Vagina (tissue), 2 donors: ENCODE measurements around the gene SAMD4B. TPM values are rescaled to one million over a fixed set of nuclear protein-coding genes. Genes with fewer than 3 reads are reported as not detected.
A peak's percentile ranks its signal among the peaks of the same experiment; 100 is the strongest.
"Not testable (repeated sequence)": the region's sequence is repeated elsewhere in the genome, so short reads cannot be mapped to it uniquely, and the experiment has no call there.

Source experiments
- DNase-seq, 2 donors: peaks; one replicate each; pipeline ENCODE4 v3.0.0-alpha.2; 2017; ENCODE audit errors: extremely low spot score in 2 of 2
- H3K27ac ChIP-seq: fragments of 200-600 bp; sonication (generic); one replicate; pipeline ENCODE4 v1.5.1; 2019
- H3K27me3 ChIP-seq: fragments of 200-600 bp; sonication (generic); one replicate; pipeline ENCODE4 v1.5.1; 2019
- H3K36me3 ChIP-seq, 2 donors: fragments of 200-600 bp; sonication (generic); one replicate each; pipeline ENCODE4 v1.5.1; 2017 to 2019
- H3K4me1 ChIP-seq: fragments of 200-600 bp; sonication (generic); one replicate; pipeline ENCODE4 v1.5.1; 2019
- H3K4me3 ChIP-seq, 2 donors: fragments of 200-600 bp; sonication (generic); 1 replicate in 1 of 2; 2 replicates in 1 of 2; pipeline ENCODE4 v1.5.1; 2016 to 2019
- H3K9me3 ChIP-seq: fragments of 200-600 bp; sonication (generic); one replicate; pipeline ENCODE4 v1.5.1; 2019
- POLR2A ChIP-seq, 2 donors: fragments of 450-650 bp; IDR thresholded peaks; one replicate each; pipeline ENCODE4 v1.6.1; 2017; ENCODE audit warnings: antibody characterized with exemption in 2 of 2, mild to moderate bottlenecking in 2 of 2, moderate library complexity in 2 of 2
- POLR2AphosphoS5 ChIP-seq, 2 donors: sonication (generic); formaldehyde crosslinking; IDR thresholded peaks; one replicate each; pipeline ENCODE4 v1.9.0; 2017; ENCODE audit warnings: antibody characterized with exemption in 2 of 2, mild to moderate bottlenecking in 2 of 2, low read depth in 1 of 2; ENCODE audit not compliant: insufficient read depth in 1 of 2
- intact Hi-C: fragments of 100-400 bp; cut with DNase I; formaldehyde crosslinking; loops from one replicate; pipeline ENCODE4 v1.15.1; 2023
- total RNA-seq: library from RNA; depleted of rRNA; stranded (reverse); fragments of >200 nt; gene quantifications from one replicate; pipeline ENCODE4 v1.2.3, GENCODE V29; 2016
- TF ChIP-seq, protein P1 (sequence below), 3 experiments: fragments of 450-650 bp in 2 of 3; fragments of 200-600 bp in 1 of 3; sonication (generic) in 1 of 3; IDR thresholded peaks; one replicate each; pipeline ENCODE4 v1.5.1; 2017 to 2019; ENCODE audit warnings: antibody characterized with exemption in 3 of 3, mild to moderate bottlenecking in 2 of 3, moderate library complexity in 2 of 3

SAMD4B gene
- total RNA-seq, 1 donor from 2014 or later, result 128 TPM

DNA sequence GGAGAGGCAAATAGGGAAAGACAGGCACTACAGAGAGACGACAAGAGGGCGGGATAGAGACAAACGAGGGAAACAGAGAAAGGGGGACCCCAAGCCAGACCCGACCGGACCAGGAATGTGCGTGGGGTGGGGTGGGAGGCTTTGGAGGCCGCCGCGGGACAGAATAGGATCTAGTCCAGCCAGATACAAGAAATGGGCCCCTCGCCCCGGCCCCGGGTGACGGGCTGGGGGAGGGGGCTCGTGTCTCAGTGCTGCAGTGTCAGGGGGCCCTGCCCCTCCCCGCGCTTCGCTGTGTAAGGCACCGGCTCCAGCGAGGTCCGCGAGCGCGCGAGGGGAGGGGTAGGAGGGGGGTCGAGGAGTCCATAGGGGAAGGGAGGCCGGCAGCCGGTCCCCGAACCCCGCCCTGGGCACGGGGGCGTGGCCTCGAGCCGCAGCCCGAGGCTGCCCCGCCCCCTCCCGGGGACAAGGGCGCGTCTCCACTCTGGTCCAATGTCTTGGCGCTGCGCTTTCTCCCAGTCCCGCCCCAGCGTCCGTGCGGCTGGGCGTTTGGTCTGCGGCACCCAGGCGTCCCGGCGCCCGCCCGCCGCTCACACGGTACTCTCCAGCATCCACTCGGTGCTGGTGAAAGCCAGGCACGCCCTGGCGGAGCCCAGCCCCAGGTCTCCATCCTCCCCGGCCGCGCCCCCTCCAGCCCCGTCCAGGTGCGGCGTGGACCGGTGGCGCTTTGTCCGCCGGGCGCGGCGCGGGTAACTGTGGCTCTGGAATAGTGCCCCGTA, 35.0 kb upstream of the SAMD4B start:
- TF ChIP-seq POLR2A (IDR thresholded peaks at IDR 0.05) (no peak), POLR2AphosphoS5 (IDR thresholded peaks at IDR 0.05; ENCODE audit: insufficient read depth in 1 of 2, low read depth in 1 of 2) (no peak)
- TF ChIP-seq, protein P1, sequence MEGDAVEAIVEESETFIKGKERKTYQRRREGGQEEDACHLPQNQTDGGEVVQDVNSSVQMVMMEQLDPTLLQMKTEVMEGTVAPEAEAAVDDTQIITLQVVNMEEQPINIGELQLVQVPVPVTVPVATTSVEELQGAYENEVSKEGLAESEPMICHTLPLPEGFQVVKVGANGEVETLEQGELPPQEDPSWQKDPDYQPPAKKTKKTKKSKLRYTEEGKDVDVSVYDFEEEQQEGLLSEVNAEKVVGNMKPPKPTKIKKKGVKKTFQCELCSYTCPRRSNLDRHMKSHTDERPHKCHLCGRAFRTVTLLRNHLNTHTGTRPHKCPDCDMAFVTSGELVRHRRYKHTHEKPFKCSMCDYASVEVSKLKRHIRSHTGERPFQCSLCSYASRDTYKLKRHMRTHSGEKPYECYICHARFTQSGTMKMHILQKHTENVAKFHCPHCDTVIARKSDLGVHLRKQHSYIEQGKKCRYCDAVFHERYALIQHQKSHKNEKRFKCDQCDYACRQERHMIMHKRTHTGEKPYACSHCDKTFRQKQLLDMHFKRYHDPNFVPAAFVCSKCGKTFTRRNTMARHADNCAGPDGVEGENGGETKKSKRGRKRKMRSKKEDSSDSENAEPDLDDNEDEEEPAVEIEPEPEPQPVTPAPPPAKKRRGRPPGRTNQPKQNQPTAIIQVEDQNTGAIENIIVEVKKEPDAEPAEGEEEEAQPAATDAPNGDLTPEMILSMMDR (IDR thresholded peaks at IDR 0.05), result no peak
- Histone ChIP-seq H3K4me3 (peak overlapping the region; percentile 9 to 16), H3K9me3 (no peaks in the 10 kb centered on the region), H3K4me1 (peaks cover 19% of the 10 kb centered on the region), H3K36me3 (no peaks in the 10 kb centered on the region), H3K27ac (no peak overlapping the region), H3K27me3 (peaks cover 8% of the 10 kb centered on the region)
- DNase-seq, result no peak
- intact Hi-C loops, result no loop called here

- H3K27ac ChIP-seq, result no peak overlapping the region
- peak overlapping the region; percentile 9 to 16 for H3K4me3 ChIP-seq
- intact Hi-C loops, result no loop called here
- DNase-seq, result no peak
- H3K4me1 ChIP-seq, result peaks cover 19% of the 10 kb centered on the region
- no peaks in the 10 kb centered on the region for H3K9me3 ChIP-seq
- TF ChIP-seq POLR2A (IDR thresholded peaks at IDR 0.05) (no peak), POLR2AphosphoS5 (IDR thresholded peaks at IDR 0.05; ENCODE audit: insufficient read depth in 1 of 2, low read depth in 1 of 2) (no peak)
- TF ChIP-seq, protein P1 (IDR thresholded peaks at IDR 0.05), result no peak
- H3K36me3 ChIP-seq, result no peaks in the 10 kb centered on the region
- H3K27me3 ChIP-seq, result peaks cover 8% of the 10 kb centered on the region
Observed at GRCh38 chr19:39307822-39308530, 34.2 kb upstream of the SAMD4B start.

DNA sequence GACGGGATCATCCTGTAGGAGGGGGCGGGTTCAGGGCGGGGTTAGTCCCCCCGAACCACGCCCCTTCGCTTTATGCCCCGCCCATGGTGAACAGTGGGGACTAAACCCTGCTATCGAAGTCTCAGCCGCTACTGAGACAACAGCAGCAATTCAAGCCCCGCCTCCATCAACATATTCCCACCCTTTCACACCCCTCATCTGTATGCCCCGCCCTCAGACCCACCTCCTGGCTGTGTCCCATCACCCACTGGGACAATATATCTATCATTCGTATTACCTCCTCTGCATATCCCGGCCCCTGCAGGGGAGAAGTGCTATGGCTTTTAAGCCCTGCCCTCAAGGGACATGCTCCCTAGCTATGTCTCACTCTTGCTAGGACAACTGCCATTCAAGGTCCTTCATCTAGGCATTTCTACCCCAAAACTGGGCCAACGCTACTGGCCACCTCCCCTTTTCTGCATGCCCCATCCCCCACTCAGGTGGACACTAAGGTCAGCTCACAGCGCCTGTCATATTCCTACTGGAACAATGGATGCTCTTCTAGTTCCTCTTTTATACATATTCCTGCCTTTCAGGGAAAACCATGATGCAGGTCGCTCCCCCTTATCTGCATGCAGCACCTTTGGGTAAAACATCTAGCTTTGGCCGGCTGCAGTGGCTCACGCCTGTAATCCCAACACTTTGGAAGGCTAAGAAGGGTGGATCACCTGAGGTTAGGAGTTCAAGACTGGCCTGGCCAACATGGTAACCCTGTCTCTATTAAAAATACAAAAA, 33.5 kb upstream of the SAMD4B start:
- no peak for DNase-seq
- intact Hi-C loops, result no loop called here
- TF ChIP-seq POLR2AphosphoS5 (IDR thresholded peaks at IDR 0.05; ENCODE audit: insufficient read depth in 1 of 2, low read depth in 1 of 2) (no peak), POLR2A (IDR thresholded peaks at IDR 0.05) (no peak)
- TF ChIP-seq, protein P1 (IDR thresholded peaks at IDR 0.05), result no peak
- Histone ChIP-seq H3K4me3 (no peak overlapping the region), H3K36me3 (no peaks in the 10 kb centered on the region), H3K27me3 (peaks cover 8% of the 10 kb centered on the region), H3K9me3 (no peaks in the 10 kb centered on the region), H3K4me1 (peaks cover 19% of the 10 kb centered on the region), H3K27ac (no peak overlapping the region)

- H3K27me3 ChIP-seq, H3K9me3 ChIP-seq, H3K27ac ChIP-seq, H3K4me3 ChIP-seq, DNase-seq, H3K36me3 ChIP-seq, intact Hi-C loops: not testable (repeated sequence)
- H3K4me1 ChIP-seq, result peaks cover 19% of the 10 kb centered on the region
Observed at GRCh38 chr19:39309305-39309670, 32.9 kb upstream of the SAMD4B start.

DNA sequence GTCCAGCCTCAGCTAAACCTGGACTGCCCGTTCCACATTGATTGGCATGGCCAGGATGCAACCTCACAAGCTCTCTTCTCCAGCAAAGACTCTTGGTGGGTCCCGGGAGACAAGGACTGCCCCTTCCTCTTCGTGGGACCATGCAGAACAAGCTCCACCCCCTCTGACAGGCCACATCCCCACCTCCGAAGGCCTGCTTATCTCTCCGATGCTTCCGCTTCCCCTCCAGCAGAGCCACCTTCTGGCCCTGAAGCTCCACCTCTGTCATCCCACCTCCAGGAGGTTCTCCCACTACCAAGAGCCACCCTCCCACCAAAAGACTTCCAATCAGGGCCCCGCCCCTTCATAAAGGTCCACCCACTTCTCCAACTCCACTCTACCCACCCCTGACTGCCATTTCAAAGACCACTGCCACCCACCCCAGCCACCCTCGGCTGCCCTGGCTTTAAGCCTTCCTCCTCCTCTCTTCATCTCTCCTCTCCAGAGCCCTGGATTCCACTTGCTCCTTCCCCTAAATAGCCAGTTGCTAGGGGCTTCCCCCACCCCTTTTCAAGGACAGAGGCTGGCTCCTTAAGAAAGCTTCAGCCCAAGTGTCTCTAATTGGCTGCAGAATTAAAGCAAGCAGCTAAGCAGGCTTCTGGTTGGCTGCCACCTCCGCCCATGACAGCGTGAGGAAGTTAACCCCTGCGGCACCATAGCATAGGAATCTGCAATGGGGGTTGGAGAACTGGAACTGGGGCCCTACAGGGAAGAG, 31.5 kb upstream of the SAMD4B start:
- H3K9me3 ChIP-seq, result no peaks in the 10 kb centered on the region
- intact Hi-C loops, result no loop called here
- H3K4me3 ChIP-seq, result no peak overlapping the region
- peaks cover 19% of the 10 kb centered on the region for H3K4me1 ChIP-seq
- TF ChIP-seq, protein P1 (IDR thresholded peaks at IDR 0.05), result no peak
- TF ChIP-seq POLR2AphosphoS5 (IDR thresholded peaks at IDR 0.05; ENCODE audit: insufficient read depth in 1 of 2, low read depth in 1 of 2) (no peak), POLR2A (IDR thresholded peaks at IDR 0.05) (no peak)
- H3K27me3 ChIP-seq, result peaks cover 8% of the 10 kb centered on the region
- no peaks in the 10 kb centered on the region for H3K36me3 ChIP-seq
- DNase-seq, result no peak
- H3K27ac ChIP-seq, result no peak overlapping the region
